ENCODE results near the gene KLC1.

The KLC1 gene

GRCh38 chr14:103716899-103717411 is 87.9 kb downstream of the KLC1 start:
- no peak for DNase-seq (ENCODE audit: low read depth in 2 of 2)

GRCh38 chr14:103718572-103718971 is 89.6 kb downstream of the KLC1 start:
- DNase-seq (ENCODE audit: low read depth in 2 of 2), result no peak

GRCh38 chr14:103719751-103720150 is 90.7 kb downstream of the KLC1 start:
- no peak for DNase-seq (ENCODE audit: low read depth in 2 of 2)

GRCh38 chr14:103721334-103722120 is 92.5 kb downstream of the KLC1 start:
- DNase-seq (ENCODE audit: low read depth in 2 of 2), result no peak

GRCh38 chr14:103723748-103724081 is 94.7 kb downstream of the KLC1 start:
- DNase-seq (ENCODE audit: low read depth in 2 of 2), result no peak

GRCh38 chr14:103724116-103724515 is 95.1 kb downstream of the KLC1 start:
- no peak for DNase-seq (ENCODE audit: low read depth in 2 of 2)

- no peak for DNase-seq (ENCODE audit: low read depth in 2 of 2)
Measured at GRCh38 chr14:103725001-103725682, 96.1 kb downstream of the KLC1 start.

GRCh38 chr14:103725739-103726395 is 96.9 kb downstream of the KLC1 start:
- DNase-seq (ENCODE audit: low read depth in 2 of 2), result no peak

GRCh38 chr14:103726474-103726873 is 97.5 kb downstream of the KLC1 start:
- no peak for DNase-seq (ENCODE audit: low read depth in 2 of 2)

- DNase-seq (ENCODE audit: low read depth in 2 of 2), result no peak
Measured at GRCh38 chr14:103727313-103727980, 98.4 kb downstream of the KLC1 start.

GRCh38 chr14:103728141-103728540 is 99.1 kb downstream of the KLC1 start:
- DNase-seq (ENCODE audit: low read depth in 2 of 2), result no peak

GRCh38 chr14:103728721-103729120 is 99.7 kb downstream of the KLC1 start:
- no peak for DNase-seq (ENCODE audit: low read depth in 2 of 2)

- no peak for DNase-seq (ENCODE audit: low read depth in 2 of 2)
Measured at GRCh38 chr14:103729496-103730448, 100.8 kb downstream of the KLC1 start.

- no peak for DNase-seq (ENCODE audit: low read depth in 2 of 2)
Measured at GRCh38 chr14:103730490-103731035, 101.6 kb downstream of the KLC1 start.

GRCh38 chr14:103731481-103731880 is 102.5 kb downstream of the KLC1 start:
- DNase-seq (ENCODE audit: low read depth in 2 of 2), result no peak

GRCh38 chr14:103731916-103732867 is 103.2 kb downstream of the KLC1 start:
- no peak for DNase-seq (ENCODE audit: low read depth in 2 of 2)

GRCh38 chr14:103732868-103733620 is 104.0 kb downstream of the KLC1 start:
- no peak for DNase-seq (ENCODE audit: low read depth in 2 of 2)

GRCh38 chr14:103733651-103734050 is 104.6 kb downstream of the KLC1 start:
- DNase-seq (ENCODE audit: low read depth in 2 of 2), result no peak

Measured in stimulated activated CD8-positive, alpha-beta memory T cell treated with anti-CD3 and anti-CD28 coated beads, Interleukin-15, amount 100 ng/mL, for 4 hours (primary cell).